Activated CD4-positive, alpha-beta T cell treated with anti-CD3 and anti-CD28 coated beads, Interleukin-2, amount 50 U/mL, for 24 hours (primary cell): ENCODE data around the gene ALK.

Experiments
- DNase-seq, 2 donors: peaks; one replicate each; pipeline ENCODE4 v3.0.0-alpha.2; 2020; ENCODE audit warnings: low read depth in 1 of 2, low spot score in 1 of 2

The ALK gene

GRCh38 chr2:29388071-29388470 lies 533.3 kb downstream of the ALK start:
- DNase-seq, result no peak

- DNase-seq, result no peak
These were observed 538.9 kb downstream of the ALK start for GRCh38 chr2:29382486-29382885.

GRCh38 chr2:29377788-29378187 lies 543.6 kb downstream of the ALK start:
- no peak for DNase-seq

- no peak for DNase-seq
These were observed 544.8 kb downstream of the ALK start for GRCh38 chr2:29376541-29376940.

GRCh38 chr2:29375843-29376242 lies 545.5 kb downstream of the ALK start:
- DNase-seq, result no peak

GRCh38 chr2:29374823-29375222 lies 546.6 kb downstream of the ALK start:
- no peak for DNase-seq

- no peak for DNase-seq
These were observed 547.5 kb downstream of the ALK start for GRCh38 chr2:29373870-29374269.

GRCh38 chr2:29372185-29372584 lies 549.2 kb downstream of the ALK start:
- DNase-seq, result no peak

GRCh38 chr2:29370581-29371125 lies 550.7 kb downstream of the ALK start:
- no peak for DNase-seq

GRCh38 chr2:29370173-29370572 lies 551.2 kb downstream of the ALK start:
- DNase-seq, result no peak

- no peak for DNase-seq
These were observed 552.7 kb downstream of the ALK start for GRCh38 chr2:29368659-29369040.

- DNase-seq, result no peak
These were observed 553.3 kb downstream of the ALK start for GRCh38 chr2:29367986-29368658.

- no peak for DNase-seq
These were observed 558.3 kb downstream of the ALK start for GRCh38 chr2:29363111-29363510.

GRCh38 chr2:29361231-29361630 lies 560.2 kb downstream of the ALK start:
- no peak for DNase-seq

- DNase-seq, result no peak
These were observed 561.2 kb downstream of the ALK start for GRCh38 chr2:29360016-29360784.

- no peak for DNase-seq
These were observed 567.9 kb downstream of the ALK start for GRCh38 chr2:29353403-29353991.

GRCh38 chr2:29351916-29352591 lies 569.3 kb downstream of the ALK start:
- no peak for DNase-seq

- DNase-seq, result no peak
These were observed 570.1 kb downstream of the ALK start for GRCh38 chr2:29351248-29351647.

GRCh38 chr2:29349316-29350030 lies 571.9 kb downstream of the ALK start:
- no peak for DNase-seq

- DNase-seq, result no peak
These were observed 573.5 kb downstream of the ALK start for GRCh38 chr2:29347774-29348461.
